ENCODE results near the gene HOXD3.

The HOXD3 gene

GRCh38 chr2:176128172-176128981 is 28.7 kb upstream of the HOXD3 start:
- Histone ChIP-seq H3K9ac (ENCODE audit: low read depth, low read length) (no peak overlapping the region), H3K79me2 (ENCODE audit: insufficient read depth, low read length) (no peaks in the 10 kb centered on the region), H3K27me3 (ENCODE audit: insufficient read depth, low read length, poor library complexity) (peaks cover 6% of the 10 kb centered on the region), H3K4me1 (ENCODE audit: insufficient read depth, low read length) (peaks cover 4% of the 10 kb centered on the region; the same call in 1 of the 2 replicates), H3K9me3 (ENCODE audit: insufficient read depth, low read length, severe bottlenecking) (no peaks in the 10 kb centered on the region), H3K27ac (ENCODE audit: low read length) (no peak overlapping the region), H3K4me3 (ENCODE audit: low read depth in 1 of 2, low read length in 2 of 2) (no peak overlapping the region), H2AFZ (ENCODE audit: low read depth, low read length) (no peak overlapping the region), H3K4me2 (ENCODE audit: insufficient read depth, low read length) (no peak overlapping the region), H3K36me3 (ENCODE audit: insufficient read depth, low read length) (no peaks in the 10 kb centered on the region), H4K20me1 (ENCODE audit: insufficient read depth, low read length) (no peaks in the 10 kb centered on the region)
- TF ChIP-seq EZH2 (IDR thresholded peaks at IDR 0.05; ENCODE audit: borderline replicate concordance, low read depth, low read length, severe bottlenecking) (no peak), CTCF (IDR thresholded peaks at IDR 0.05; ENCODE audit: borderline replicate concordance, extremely low read depth, low read length, poor library complexity, severe bottlenecking) (no peak)
- DNase-seq (no peak), ATAC-seq (ENCODE audit: insufficient read depth, low read depth) (no peak)

- Histone ChIP-seq H3K4me3 (ENCODE audit: low read depth in 1 of 2, low read length in 2 of 2) (no peak within 1 kb of the TSS), H3K79me2 (ENCODE audit: insufficient read depth, low read length) (no peaks in the 10 kb centered on the region), H4K20me1 (ENCODE audit: insufficient read depth, low read length) (no peaks in the 10 kb centered on the region), H3K9me3 (ENCODE audit: insufficient read depth, low read length, severe bottlenecking) (no peaks in the 10 kb centered on the region), H3K9ac (ENCODE audit: low read depth, low read length) (no peak within 1 kb of the TSS), H3K4me2 (ENCODE audit: insufficient read depth, low read length) (no peak within 1 kb of the TSS), H3K27me3 (ENCODE audit: insufficient read depth, low read length, poor library complexity) (peaks cover 10% of the 10 kb centered on the region), H3K36me3 (ENCODE audit: insufficient read depth, low read length) (no peaks in the 10 kb centered on the region), H3K27ac (ENCODE audit: low read length) (no peak within 1 kb of the TSS), H3K4me1 (ENCODE audit: insufficient read depth, low read length) (peaks cover 4% of the 10 kb centered on the region; the same call in 1 of the 2 replicates), H2AFZ (ENCODE audit: low read depth, low read length) (no peak within 1 kb of the TSS)
- DNase-seq (no peak), ATAC-seq (ENCODE audit: insufficient read depth, low read depth) (no peak)
- TF ChIP-seq CTCF (IDR thresholded peaks at IDR 0.05; ENCODE audit: borderline replicate concordance, extremely low read depth, low read length, poor library complexity, severe bottlenecking), result no peak
- TF ChIP-seq EZH2 (IDR thresholded peaks at IDR 0.05; ENCODE audit: borderline replicate concordance, low read depth, low read length, severe bottlenecking), result no peak
Measured at GRCh38 chr2:176128982-176129796, 27.9 kb upstream of the HOXD3 start, which contains the start of gene HOXD8. Gene HOXD8 (plus strand): TSS chr2:176129705. CDS start chr2:176130367, 662 bp downstream.

- Histone ChIP-seq H3K27ac (ENCODE audit: low read length) (no peak overlapping the region), H3K27me3 (ENCODE audit: insufficient read depth, low read length, poor library complexity) (peaks cover 10% of the 10 kb centered on the region), H3K9me3 (ENCODE audit: insufficient read depth, low read length, severe bottlenecking) (no peaks in the 10 kb centered on the region), H3K9ac (ENCODE audit: low read depth, low read length) (no peak overlapping the region), H3K4me2 (ENCODE audit: insufficient read depth, low read length) (no peak overlapping the region), H4K20me1 (ENCODE audit: insufficient read depth, low read length) (no peaks in the 10 kb centered on the region), H3K36me3 (ENCODE audit: insufficient read depth, low read length) (no peaks in the 10 kb centered on the region), H3K4me3 (ENCODE audit: low read depth in 1 of 2, low read length in 2 of 2) (no peak overlapping the region), H3K4me1 (ENCODE audit: insufficient read depth, low read length) (peaks cover 4% of the 10 kb centered on the region; the same call in 1 of the 2 replicates), H2AFZ (ENCODE audit: low read depth, low read length) (no peak overlapping the region), H3K79me2 (ENCODE audit: insufficient read depth, low read length) (no peaks in the 10 kb centered on the region)
- TF ChIP-seq CTCF (IDR thresholded peaks at IDR 0.05; ENCODE audit: borderline replicate concordance, extremely low read depth, low read length, poor library complexity, severe bottlenecking), result no peak
- no peak for DNase-seq
- ATAC-seq (ENCODE audit: insufficient read depth, low read depth), result no peak
Measured at GRCh38 chr2:176129813-176130146, 27.3 kb upstream of the HOXD3 start.
